Forelimb muscle (tissue), 1 donor: ENCODE results near the gene CPLANE1. TPM values are rescaled to one million over a fixed set of nuclear protein-coding genes. Genes with fewer than 3 reads are reported as not detected.
"Not testable (repeated sequence)": the region's sequence is repeated elsewhere in the genome, so short reads cannot be mapped to it uniquely, and the experiment has no call there.

ENCODE experiments used
- DNase-seq: peaks from one replicate; pipeline ENCODE4 v3.0.0-alpha.2; 2013; ENCODE audit warnings: low read depth
- polyA plus RNA-seq: library from polyadenylated mRNA; unstranded; fragments of 120-200 nt; gene quantifications from one replicate; pipeline ENCODE4 v1.2.1, GENCODE V29; 2013; ENCODE audit not compliant: insufficient read length

Gene CPLANE1
- 17.9 TPM for polyA plus RNA-seq

DNA sequence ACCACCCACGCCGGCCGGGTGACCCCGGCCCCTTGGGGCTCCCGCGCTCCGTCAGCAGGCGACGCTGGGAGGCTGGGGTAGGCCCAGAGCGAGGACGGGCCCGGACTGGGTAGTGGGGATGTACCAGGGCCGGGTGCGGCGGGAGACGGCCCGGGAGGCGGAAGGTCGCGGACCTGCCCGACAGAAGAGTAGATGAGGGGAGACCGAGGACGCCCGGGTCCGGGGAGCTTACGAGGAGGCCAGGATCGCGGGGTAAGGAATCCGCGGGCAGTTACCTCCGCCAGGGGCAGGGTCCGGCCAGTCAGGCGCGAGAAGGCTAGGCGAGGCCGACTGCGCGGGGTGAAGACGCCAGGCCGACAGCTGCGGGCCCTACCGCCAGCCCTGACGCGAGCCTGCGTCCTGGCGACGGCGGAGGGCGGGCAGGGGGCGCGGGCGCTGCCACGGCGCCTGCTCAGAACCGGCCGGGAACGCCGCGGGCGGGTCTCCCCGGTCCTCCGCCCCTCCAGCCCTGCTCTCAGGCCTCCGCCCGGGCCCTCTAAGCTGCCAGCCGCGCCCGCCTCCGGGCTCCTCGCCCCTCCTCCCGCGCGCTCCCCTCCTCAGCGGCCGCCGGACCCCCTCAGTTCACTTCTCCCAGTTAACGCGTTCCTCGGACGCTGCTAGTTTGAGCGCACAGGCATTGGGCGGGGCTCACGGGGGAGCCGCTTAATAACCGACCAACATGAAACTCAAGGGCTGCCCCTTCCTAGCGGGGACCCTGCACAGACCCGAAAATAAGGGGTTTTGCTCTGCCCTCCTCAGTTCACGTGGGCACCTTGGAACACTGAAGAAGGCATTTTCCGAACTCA lies at the start of gene CPLANE1:
TSS of gene CPLANE1 (minus strand) at position 407 of the 845 bp plus-strand sequence. CDS start 1,678 bp downstream, outside the sequence.
- peak; percentile 51 for DNase-seq

GRCh38 chr5:37296313-37296712 lies 47.1 kb upstream of the CPLANE1 start:
- DNase-seq: not testable (repeated sequence)

DNA sequence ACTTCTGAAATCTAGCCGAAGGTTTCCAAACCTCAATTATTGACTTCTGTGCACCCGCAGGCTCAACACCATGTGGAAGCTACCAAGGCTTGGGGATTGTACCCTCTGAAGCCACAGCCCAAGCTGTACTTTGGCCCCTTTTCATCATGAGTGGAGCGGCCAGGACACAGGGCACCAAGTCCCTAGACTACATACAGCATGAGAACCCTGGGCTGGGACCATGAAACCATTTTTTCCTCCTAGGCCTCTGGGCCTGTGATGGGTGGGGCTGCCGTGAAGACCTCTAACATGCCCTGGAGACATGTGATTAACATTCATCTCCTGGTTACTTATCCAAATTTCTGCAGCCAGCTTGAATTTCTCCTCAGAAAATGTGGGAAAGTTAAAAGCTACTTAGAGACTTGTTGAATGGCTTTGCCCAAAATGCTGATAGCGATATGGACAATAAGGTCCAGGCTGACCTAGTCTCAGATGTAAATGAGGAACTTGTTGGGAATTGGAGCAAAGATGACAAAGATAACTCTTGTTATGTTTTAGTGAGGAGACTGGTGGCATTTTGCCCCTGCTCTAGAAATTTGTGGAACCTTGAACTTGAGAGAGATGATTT lies 34.1 kb upstream of the CPLANE1 start:
- no peak for DNase-seq

- no peak for DNase-seq
These were observed 26.3 kb upstream of the CPLANE1 start for GRCh38 chr5:37275511-37275910.

GRCh38 chr5:37272511-37272910 lies 23.3 kb upstream of the CPLANE1 start:
- no peak for DNase-seq

GRCh38 chr5:37268100-37268499 lies 18.9 kb upstream of the CPLANE1 start:
- DNase-seq: not testable (repeated sequence)

GRCh38 chr5:37255774-37256358 lies 6.7 kb upstream of the CPLANE1 start:
- DNase-seq: no peak

DNA sequence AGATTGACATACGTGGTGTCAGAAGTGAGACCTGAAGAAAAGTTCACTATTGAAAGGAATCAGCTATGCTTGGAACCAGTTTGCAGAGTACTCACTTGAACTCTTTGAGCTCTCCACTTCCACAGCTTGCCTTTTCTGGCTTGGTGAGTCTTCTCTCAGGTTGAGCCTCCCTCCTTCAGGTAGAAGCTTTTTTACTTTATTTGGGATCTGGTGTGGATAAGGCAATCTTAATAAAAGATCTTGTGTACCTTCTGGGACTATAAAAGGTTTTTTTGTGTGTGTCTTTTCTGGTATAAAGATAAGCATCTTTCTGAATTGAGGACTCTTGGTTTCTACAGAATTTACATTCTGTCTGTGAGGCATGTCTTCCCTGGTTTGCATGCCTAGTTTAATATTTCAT lies 5.4 kb upstream of the CPLANE1 start:
- no peak for DNase-seq

- DNase-seq: no peak
These were observed 2.5 kb upstream of the CPLANE1 start for GRCh38 chr5:37251665-37252064.

DNA sequence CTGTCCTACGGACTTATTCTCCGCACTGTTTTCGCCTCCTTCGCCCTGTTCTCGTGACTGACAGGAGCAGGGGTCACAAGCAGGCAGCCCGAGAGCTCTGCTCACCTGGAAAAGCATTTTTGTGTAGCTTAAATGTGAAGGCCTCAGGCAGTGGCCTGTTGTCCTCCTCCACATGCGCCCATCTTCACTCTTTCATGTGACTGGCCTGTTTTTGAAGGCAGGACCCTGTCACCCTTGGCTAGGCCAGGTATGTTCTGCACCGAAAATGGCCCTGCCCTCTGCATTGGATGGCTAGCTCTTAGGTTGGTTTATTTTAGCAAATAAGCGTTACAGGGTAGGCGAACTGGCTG lies 614 bp upstream of the CPLANE1 start:
- no peak for DNase-seq

DNA sequence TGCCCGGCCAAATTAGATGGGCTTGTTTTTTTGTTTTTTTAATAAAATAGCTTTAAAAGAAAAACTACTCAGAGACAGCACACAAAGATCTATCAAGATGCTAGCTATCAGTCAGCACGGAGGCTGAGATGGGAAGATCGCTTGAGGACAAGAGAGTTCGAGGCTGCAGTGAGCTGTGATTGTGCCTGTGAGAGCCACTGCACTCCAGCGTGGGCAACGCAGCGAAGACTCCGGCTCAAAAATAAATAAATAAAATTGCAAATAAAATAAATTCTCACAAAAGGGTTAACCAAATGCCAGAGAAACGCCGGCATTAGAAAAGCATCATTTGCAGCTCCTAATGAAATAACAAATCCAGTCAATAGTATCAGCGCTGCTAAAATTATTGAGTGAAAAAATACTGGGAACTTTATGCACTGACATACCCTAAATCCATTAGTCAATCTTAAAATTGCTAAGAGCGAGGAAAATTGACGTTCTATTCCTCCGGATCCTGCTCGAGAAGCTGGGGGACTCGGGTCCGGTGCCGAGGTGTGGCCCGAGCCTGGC lies 681 bp downstream of the CPLANE1 start:
- no peak for DNase-seq

- DNase-seq: no peak
These were observed 1.7 kb downstream of the CPLANE1 start for GRCh38 chr5:37247496-37247895.

GRCh38 chr5:37247036-37247435 lies 2.1 kb downstream of the CPLANE1 start:
- no peak for DNase-seq

- DNase-seq: no peak
These were observed 14.9 kb downstream of the CPLANE1 start for GRCh38 chr5:37234288-37234687.

GRCh38 chr5:37226377-37226776 lies 22.8 kb downstream of the CPLANE1 start:
- no peak for DNase-seq

DNA sequence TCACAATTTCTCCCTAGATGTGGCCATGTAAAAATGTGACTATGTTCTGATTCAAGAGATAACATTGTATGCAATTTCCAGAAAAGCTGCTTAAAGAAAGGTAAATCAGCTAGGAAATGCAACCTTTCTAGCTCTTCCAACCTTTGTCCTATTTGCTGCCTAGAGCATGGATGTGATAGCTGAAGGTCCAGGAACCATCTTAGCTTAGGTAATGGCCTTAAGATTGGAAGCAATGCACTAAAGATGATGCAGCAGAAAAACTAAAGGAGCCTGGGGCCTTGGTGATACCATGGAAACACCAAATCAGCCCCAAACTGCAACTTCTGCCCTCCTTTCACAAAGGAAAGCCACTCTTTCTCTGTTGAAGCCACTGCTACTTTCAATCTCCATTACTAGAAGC lies 27.0 kb downstream of the CPLANE1 start:
- no peak for DNase-seq

GRCh38 chr5:37220426-37220825 lies 28.8 kb downstream of the CPLANE1 start:
- not testable (repeated sequence) for DNase-seq

DNA sequence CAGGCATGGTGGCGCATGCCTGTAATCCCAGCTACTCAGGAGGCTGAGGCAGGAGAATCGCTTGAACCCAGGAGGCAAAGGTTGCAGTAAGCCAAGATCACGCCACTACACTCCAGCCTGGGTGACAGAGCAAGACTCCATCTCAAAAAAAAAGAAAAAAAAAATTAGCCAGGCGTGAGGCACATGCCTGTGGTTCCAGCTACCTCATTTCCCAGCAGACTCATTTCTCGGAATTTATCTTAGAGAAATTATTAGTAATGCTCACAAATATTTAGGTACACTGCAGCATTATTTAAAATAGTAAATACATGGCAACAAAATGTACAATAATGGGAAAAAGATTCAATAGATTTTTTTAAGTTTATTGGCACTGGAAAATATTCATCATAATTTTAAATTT lies 29.8 kb downstream of the CPLANE1 start:
- not testable (repeated sequence) for DNase-seq

DNA sequence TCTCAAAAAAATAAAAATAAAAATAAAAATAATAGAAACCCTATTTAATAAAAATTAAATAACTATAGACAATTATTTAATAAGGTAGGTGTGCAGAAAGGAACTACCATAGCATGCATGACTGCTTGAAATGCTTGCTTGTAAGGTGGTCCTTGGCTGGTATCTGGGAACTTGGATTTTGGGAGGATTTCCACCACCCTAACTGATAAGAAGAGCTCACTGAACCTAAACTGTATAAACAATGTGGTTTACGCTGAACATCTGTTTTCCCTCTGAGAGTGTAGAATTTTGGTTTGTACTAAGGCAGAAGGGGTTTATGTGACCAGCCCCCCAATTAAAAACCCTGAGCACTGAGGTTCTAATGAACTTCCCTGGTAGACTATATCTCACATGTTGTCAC lies 31.2 kb downstream of the CPLANE1 start:
- DNase-seq: no peak

DNA sequence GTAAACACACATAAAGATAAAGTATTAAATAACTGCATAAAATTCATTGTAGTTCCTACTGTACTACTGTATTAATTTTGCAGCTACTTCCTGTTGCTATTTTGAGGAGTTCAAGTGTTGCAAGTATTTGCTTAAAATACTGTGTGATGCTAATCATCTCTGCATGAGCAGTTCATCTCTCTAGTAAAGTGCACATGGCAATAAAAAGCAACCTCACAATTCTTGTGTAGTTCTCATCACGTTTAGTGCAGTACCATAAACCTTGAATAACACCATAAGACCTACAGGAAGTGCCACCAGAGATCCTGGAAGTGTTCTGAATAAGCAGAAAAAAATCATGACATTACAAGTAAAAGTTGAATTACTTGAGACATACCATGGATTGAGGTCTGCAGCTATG lies 34.6 kb downstream of the CPLANE1 start:
- DNase-seq: no peak

DNA sequence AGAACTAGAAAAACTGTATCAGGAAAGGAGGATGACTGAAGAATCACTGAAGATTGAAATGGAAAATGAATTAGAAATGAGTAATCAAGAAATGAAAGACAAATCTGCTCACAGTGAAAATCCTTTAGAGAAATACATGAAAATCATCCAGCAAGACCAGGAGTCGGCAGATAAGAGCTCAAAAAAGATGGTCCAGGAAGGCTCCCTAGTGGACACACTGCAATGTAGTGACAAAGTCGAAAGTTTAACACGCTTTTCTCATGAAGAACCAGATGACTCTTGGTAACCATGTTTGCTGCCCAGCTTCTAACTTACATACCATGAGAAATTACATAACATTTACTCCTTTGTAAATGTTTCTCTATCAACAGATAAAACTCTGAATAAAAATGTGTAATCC lies 37.1 kb downstream of the CPLANE1 start:
- no peak for DNase-seq

- DNase-seq: no peak
These were observed 37.5 kb downstream of the CPLANE1 start for GRCh38 chr5:37211661-37212060.
